ENCODE measurements around the gene CMTM5.

DNA sequence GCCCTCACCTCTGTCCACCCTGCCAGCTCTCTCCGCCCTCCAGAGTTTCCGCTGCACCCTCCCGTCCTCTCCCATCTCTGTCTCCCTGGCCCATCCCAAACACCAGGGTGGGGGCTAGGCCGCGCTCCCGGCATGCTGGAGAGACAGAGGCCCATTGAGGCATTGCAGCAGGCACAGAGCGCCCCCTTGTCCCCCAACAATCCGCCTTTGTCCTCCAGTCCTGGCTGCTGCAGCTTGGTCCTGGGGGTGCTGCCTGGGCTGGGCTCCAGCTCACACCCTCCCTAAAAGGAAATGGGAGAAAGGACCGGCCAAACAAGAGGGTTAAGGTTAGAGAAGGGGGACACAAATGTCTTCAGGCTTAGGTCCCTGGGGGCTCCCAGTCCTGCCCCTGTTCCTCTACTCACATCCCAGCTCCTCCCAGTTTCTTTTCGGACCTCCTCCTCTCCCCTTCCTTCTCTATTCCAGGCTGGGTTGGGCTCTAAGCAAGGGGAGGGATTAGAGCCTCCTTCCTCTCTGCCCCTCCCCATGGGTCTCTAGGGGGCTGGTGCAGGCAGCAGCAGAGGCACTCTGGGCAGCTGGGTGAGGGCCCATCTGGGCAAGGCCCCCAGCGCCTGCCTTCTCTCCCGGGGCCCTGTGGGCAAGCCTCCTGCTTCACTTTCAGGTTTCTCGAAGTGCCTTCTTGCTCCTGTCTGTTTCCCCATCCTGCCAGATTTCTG lies at the start of gene CMTM5:
- TF ChIP-seq, protein P1, sequence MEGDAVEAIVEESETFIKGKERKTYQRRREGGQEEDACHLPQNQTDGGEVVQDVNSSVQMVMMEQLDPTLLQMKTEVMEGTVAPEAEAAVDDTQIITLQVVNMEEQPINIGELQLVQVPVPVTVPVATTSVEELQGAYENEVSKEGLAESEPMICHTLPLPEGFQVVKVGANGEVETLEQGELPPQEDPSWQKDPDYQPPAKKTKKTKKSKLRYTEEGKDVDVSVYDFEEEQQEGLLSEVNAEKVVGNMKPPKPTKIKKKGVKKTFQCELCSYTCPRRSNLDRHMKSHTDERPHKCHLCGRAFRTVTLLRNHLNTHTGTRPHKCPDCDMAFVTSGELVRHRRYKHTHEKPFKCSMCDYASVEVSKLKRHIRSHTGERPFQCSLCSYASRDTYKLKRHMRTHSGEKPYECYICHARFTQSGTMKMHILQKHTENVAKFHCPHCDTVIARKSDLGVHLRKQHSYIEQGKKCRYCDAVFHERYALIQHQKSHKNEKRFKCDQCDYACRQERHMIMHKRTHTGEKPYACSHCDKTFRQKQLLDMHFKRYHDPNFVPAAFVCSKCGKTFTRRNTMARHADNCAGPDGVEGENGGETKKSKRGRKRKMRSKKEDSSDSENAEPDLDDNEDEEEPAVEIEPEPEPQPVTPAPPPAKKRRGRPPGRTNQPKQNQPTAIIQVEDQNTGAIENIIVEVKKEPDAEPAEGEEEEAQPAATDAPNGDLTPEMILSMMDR (conservative IDR thresholded peaks at IDR 0.05; ENCODE audit: low read length) = no peak
- no peak for TF ChIP-seq EZH2phosphoT487 (IDR thresholded peaks at IDR 0.05; ENCODE audit: borderline replicate concordance, low read depth, low read length)

Measured in OCI-LY7 (cell line).